Heart left ventricle (tissue), 13 donors: Measurements from ENCODE around the gene RPS3A.

Source experiments
- CTCF ChIP-seq, 12 donors: fragments of 200-600 bp; sonication (generic) in 4 of 12; IDR thresholded peaks; one replicate each; pipeline versions ENCODE4 v1.5.0 to v1.8.0; 2018 to 2022; ENCODE audit warnings: antibody characterized with exemption in 12 of 12, mild to moderate bottlenecking in 5 of 12
- POLR2A ChIP-seq, 2 donors: fragments of 450-650 bp; IDR thresholded peaks; one replicate each; pipeline ENCODE4 v1.6.1; 2017; ENCODE audit warnings: antibody characterized with exemption in 2 of 2, mild to moderate bottlenecking in 2 of 2, moderate library complexity in 2 of 2
- donor health status: ischemic (EF 13 %, LVEDD 7.1; RV severe dilation, severe dysfunction).
- donor health status: DM: no; HTN: yes; CAD: no.
- donor health status: DM: no; HTN: no; CAD: no.
- donor health status: ischemic (EF 25% LVEDD 6.9; RV normal size, moderate dysfunction).
- donor health status: ischemic (EF 25% LVEDD 5.7; RV mildly dilated, moderate dysfunction).
- donor health status: ischemic (EF 35%, LVEDD 5.7; RV mildly dilated, moderate dysfunction).
- donor health status: nonischemic (EF 11% LVEDD 7.7; RV severe dilation, severe dysfunction).
- donor health status: DM: yes; HTN: yes; CAD: no.
- donor health status: PGD.
- donor health status: ischemic (EF 29% LVEDD 5.4; RV normal size, mild dysfunction).
- donor health status: nonischemic (EF 23%, LVEDD 6.1; RV moderate dilation, normal function).

DNA sequence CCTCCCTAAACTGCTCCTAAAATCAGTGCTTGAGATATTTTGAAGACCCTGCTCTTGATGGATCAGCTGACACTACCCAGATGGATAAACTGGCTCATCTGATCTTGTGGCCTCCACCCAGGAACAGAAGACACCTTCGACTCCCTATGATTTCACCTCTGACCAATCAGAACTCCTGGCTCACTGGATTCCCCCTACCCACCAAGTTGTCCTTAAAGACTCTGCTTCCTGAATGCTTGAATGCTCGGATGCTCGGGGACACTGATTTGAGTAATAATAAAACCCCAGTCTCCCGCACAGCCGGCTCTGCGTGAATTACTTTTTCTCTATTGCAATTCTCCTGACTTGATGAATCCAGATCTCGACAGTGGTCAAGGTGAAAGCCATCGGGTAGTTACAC is 12.0 kb upstream of the RPS3A start:
- TF ChIP-seq CTCF (IDR thresholded peaks at IDR 0.05), result no peak
- TF ChIP-seq POLR2A (IDR thresholded peaks at IDR 0.05), result no peak
